Measurements from ENCODE around the gene NCOA7. TPM values are rescaled to one million over a fixed set of nuclear protein-coding genes. Genes with fewer than 3 reads are reported as not detected.

Gene NCOA7
- total and polyA plus RNA-seq, 2 of the 8 experiments (the other 6 are each of a cell fraction or from before 2014, with no cell fraction given), result 2.6 to 10.7 TPM

GRCh38 chr6:125806813-125807212, 16.1 kb downstream of the NCOA7 start (continued):
- TF ChIP-seq CHD7 (IDR thresholded peaks at IDR 0.05; ENCODE audit: insufficient replicate concordance, low read length), result no peak
- no peak for TF ChIP-seq CHD2 (IDR thresholded peaks at IDR 0.05; ENCODE audit: low read length)
- TF ChIP-seq CTBP2 (IDR thresholded peaks at IDR 0.05; ENCODE audit: borderline replicate concordance, insufficient read depth, insufficient read length, low read length), result no peak
- TF ChIP-seq MAX (IDR thresholded peaks at IDR 0.05), result no peak
- no peak for TF ChIP-seq TAF1 (IDR thresholded peaks at IDR 0.05; ENCODE audit: low read depth, low read length)
- no peak for TF ChIP-seq HDAC2 (IDR thresholded peaks at IDR 0.05; ENCODE audit: borderline replicate concordance in 1 of 2, low read depth in 2 of 2, low read length in 2 of 2)
- no peak for TF ChIP-seq TCF12 (IDR thresholded peaks at IDR 0.05; ENCODE audit: low read depth, low read length)
- TF ChIP-seq GABPA (IDR thresholded peaks at IDR 0.05; ENCODE audit: borderline replicate concordance, insufficient read depth, low read length), result no peak
- TF ChIP-seq SUZ12 (IDR thresholded peaks at IDR 0.05; ENCODE audit: low read length), result no peak
- no peak for TF ChIP-seq ZNF274 (IDR thresholded peaks at IDR 0.05; ENCODE audit: borderline replicate concordance, extremely low read depth, low read length)
